ENCODE measurements around the gene NRXN2.

Gene NRXN2

DNA sequence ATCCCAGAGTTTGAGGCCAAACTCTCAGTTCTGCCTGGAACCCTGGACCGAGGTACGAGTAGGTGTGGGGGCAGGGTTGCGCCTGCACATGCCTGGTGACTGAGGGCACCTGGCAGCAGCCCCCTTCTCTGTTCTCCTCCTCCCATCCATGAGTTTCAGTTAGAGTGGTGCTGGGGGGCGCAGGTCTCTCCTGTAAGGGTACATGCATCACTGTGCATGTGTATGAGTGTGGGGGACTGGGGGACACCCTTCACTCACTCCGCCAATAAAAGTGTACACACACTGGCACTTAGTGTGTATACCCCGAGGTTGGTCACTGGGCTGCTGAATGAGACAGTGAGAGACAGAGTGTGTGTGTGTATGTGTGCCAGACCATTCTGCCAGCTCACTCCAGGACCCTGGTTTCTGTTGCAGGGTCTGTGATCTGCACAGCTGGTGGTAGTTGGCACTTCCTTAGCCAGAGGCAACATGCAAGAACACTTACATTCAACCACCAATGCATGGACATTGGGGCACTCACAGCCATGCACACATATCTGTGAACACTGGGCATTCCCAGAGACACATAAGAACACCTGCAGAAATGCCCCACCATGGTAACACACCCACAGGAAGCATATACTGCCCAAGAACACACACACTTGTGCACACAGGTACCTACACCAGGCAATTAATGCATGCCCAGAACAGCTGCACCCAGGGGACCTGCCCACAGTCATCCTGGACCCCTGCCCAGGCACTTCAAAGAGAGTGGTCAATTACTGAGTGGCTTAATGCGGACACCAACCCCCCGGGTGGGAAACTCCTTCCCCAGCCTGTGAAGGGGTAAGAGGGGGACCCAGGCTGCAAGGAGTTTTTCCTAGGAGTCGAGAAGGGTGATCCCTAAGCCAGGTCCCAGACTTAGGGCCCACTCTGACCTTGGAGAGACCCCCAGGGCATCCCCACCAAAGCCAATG, 1.2 kb upstream of the NRXN2 start (continued):
- TF ChIP-seq, protein P1, sequence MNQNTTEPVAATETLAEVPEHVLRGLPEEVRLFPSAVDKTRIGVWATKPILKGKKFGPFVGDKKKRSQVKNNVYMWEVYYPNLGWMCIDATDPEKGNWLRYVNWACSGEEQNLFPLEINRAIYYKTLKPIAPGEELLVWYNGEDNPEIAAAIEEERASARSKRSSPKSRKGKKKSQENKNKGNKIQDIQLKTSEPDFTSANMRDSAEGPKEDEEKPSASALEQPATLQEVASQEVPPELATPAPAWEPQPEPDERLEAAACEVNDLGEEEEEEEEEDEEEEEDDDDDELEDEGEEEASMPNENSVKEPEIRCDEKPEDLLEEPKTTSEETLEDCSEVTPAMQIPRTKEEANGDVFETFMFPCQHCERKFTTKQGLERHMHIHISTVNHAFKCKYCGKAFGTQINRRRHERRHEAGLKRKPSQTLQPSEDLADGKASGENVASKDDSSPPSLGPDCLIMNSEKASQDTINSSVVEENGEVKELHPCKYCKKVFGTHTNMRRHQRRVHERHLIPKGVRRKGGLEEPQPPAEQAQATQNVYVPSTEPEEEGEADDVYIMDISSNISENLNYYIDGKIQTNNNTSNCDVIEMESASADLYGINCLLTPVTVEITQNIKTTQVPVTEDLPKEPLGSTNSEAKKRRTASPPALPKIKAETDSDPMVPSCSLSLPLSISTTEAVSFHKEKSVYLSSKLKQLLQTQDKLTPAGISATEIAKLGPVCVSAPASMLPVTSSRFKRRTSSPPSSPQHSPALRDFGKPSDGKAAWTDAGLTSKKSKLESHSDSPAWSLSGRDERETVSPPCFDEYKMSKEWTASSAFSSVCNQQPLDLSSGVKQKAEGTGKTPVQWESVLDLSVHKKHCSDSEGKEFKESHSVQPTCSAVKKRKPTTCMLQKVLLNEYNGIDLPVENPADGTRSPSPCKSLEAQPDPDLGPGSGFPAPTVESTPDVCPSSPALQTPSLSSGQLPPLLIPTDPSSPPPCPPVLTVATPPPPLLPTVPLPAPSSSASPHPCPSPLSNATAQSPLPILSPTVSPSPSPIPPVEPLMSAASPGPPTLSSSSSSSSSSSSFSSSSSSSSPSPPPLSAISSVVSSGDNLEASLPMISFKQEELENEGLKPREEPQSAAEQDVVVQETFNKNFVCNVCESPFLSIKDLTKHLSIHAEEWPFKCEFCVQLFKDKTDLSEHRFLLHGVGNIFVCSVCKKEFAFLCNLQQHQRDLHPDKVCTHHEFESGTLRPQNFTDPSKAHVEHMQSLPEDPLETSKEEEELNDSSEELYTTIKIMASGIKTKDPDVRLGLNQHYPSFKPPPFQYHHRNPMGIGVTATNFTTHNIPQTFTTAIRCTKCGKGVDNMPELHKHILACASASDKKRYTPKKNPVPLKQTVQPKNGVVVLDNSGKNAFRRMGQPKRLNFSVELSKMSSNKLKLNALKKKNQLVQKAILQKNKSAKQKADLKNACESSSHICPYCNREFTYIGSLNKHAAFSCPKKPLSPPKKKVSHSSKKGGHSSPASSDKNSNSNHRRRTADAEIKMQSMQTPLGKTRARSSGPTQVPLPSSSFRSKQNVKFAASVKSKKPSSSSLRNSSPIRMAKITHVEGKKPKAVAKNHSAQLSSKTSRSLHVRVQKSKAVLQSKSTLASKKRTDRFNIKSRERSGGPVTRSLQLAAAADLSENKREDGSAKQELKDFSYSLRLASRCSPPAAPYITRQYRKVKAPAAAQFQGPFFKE (tag by site-specific recombination; IDR thresholded peaks at IDR 0.05; ENCODE audit: borderline replicate concordance), result no peak
- TF ChIP-seq ZEB2 (tag by site-specific recombination; IDR thresholded peaks at IDR 0.05) (no peak), GLIS1 (tag by site-specific recombination; IDR thresholded peaks at IDR 0.05) (no peak)
- TF ChIP-seq, protein P2, sequence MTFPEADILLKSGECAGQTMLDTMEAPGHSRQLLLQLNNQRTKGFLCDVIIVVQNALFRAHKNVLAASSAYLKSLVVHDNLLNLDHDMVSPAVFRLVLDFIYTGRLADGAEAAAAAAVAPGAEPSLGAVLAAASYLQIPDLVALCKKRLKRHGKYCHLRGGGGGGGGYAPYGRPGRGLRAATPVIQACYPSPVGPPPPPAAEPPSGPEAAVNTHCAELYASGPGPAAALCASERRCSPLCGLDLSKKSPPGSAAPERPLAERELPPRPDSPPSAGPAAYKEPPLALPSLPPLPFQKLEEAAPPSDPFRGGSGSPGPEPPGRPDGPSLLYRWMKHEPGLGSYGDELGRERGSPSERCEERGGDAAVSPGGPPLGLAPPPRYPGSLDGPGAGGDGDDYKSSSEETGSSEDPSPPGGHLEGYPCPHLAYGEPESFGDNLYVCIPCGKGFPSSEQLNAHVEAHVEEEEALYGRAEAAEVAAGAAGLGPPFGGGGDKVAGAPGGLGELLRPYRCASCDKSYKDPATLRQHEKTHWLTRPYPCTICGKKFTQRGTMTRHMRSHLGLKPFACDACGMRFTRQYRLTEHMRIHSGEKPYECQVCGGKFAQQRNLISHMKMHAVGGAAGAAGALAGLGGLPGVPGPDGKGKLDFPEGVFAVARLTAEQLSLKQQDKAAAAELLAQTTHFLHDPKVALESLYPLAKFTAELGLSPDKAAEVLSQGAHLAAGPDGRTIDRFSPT (tag by site-specific recombination; IDR thresholded peaks at IDR 0.05), result no peak
- TF ChIP-seq, protein P3, sequence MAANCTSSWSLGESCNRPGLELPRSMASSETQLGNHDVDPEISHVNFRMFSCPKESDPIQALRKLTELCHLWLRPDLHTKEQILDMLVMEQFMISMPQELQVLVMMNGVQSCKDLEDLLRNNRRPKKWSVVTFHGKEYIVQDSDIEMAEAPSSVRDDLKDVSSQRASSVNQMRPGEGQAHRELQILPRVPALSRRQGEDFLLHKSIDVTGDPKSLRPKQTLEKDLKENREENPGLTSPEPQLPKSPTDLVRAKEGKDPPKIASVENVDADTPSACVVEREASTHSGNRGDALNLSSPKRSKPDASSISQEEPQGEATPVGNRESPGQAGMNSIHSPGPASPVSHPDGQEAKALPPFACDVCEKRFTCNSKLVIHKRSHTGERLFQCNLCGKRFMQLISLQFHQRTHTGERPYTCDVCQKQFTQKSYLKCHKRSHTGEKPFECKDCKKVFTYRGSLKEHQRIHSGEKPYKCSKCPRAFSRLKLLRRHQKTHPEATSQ (tag by site-specific recombination; IDR thresholded peaks at IDR 0.05), result no peak

DNA sequence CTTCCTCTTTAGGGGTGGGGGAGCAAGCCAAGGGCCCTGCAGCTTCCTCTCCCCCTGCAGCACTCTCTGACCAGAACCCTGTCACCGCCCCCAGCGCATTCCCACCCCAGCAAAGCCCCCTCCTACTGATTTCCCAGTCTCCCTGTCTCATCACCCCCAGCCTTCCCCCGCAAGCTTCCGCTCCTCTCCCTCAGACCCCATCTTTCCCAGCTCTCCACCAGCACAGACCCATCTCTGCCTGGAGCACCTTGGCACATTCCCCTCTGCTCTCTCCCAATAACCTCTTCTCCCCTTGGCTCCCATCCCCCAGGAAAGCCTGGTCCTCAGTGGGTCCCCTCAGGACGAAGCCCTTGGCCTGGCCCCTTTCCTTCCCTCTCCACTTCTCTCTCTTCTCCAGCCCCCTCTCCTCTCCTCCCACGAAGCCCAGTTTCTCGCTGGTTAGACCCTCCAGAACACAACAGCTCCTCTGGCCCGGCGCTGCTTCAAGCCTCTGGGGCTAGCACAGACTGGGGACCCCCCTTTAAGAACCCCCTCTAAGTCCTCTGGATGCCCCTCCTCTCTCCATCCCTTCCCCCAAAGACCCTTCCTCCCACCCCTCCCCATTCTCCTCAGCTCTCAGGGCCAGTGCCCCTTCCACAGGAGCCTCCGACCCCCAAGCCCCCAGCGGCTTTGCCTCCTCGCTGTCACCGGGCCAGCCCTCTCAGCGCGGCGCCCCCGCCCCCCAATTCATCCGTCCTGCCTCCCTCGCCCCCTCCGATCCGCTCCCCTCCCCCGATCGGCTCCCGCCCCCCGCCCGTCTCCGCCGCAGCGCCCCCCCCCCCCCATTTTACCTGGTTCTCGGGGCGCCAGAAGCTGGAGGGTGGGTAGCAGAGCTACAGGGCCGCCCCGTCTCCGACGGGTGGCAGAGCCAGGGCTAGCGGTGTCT, 594 bp downstream of the NRXN2 start:
- Histone ChIP-seq H3K9me3 (ENCODE audit: control insufficient read depth, insufficient read depth, low read depth, low read length) (no peaks in the 10 kb centered on the region), H3K27ac (ENCODE audit: extremely low read depth, low read depth, low read length) (no peak overlapping the region), H3K36me3 (ENCODE audit: control insufficient read depth in 2 of 2, insufficient read depth in 1 of 2, low read length in 2 of 2) (no peaks in the 10 kb centered on the region), H3K4me1 (ENCODE audit: control insufficient read depth, insufficient read depth, low read length) (no peaks in the 10 kb centered on the region), H3K4me3 (ENCODE audit: low read depth, low read length) (no peak overlapping the region)
- TF ChIP-seq, protein P4, sequence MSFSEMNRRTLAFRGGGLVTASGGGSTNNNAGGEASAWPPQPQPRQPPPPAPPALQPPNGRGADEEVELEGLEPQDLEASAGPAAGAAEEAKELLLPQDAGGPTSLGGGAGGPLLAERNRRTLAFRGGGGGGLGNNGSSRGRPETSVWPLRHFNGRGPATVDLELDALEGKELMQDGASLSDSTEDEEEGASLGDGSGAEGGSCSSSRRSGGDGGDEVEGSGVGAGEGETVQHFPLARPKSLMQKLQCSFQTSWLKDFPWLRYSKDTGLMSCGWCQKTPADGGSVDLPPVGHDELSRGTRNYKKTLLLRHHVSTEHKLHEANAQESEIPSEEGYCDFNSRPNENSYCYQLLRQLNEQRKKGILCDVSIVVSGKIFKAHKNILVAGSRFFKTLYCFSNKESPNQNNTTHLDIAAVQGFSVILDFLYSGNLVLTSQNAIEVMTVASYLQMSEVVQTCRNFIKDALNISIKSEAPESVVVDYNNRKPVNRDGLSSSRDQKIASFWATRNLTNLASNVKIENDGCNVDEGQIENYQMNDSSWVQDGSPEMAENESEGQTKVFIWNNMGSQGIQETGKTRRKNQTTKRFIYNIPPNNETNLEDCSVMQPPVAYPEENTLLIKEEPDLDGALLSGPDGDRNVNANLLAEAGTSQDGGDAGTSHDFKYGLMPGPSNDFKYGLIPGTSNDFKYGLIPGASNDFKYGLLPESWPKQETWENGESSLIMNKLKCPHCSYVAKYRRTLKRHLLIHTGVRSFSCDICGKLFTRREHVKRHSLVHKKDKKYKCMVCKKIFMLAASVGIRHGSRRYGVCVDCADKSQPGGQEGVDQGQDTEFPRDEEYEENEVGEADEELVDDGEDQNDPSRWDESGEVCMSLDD (tag by site-specific recombination; IDR thresholded peaks at IDR 0.05), result 0 out of 2 replicates have a peak, but pooled peaks have one; percentile 12
- TF ChIP-seq ZNF623 (tag by site-specific recombination; IDR thresholded peaks at IDR 0.05) (no peak), ZNF19 (tag by site-specific recombination; IDR thresholded peaks at IDR 0.05; ENCODE audit: low read depth) (no peak), ZNF248 (tag by site-specific recombination; IDR thresholded peaks at IDR 0.05) (no peak)
- TF ChIP-seq, protein P5, sequence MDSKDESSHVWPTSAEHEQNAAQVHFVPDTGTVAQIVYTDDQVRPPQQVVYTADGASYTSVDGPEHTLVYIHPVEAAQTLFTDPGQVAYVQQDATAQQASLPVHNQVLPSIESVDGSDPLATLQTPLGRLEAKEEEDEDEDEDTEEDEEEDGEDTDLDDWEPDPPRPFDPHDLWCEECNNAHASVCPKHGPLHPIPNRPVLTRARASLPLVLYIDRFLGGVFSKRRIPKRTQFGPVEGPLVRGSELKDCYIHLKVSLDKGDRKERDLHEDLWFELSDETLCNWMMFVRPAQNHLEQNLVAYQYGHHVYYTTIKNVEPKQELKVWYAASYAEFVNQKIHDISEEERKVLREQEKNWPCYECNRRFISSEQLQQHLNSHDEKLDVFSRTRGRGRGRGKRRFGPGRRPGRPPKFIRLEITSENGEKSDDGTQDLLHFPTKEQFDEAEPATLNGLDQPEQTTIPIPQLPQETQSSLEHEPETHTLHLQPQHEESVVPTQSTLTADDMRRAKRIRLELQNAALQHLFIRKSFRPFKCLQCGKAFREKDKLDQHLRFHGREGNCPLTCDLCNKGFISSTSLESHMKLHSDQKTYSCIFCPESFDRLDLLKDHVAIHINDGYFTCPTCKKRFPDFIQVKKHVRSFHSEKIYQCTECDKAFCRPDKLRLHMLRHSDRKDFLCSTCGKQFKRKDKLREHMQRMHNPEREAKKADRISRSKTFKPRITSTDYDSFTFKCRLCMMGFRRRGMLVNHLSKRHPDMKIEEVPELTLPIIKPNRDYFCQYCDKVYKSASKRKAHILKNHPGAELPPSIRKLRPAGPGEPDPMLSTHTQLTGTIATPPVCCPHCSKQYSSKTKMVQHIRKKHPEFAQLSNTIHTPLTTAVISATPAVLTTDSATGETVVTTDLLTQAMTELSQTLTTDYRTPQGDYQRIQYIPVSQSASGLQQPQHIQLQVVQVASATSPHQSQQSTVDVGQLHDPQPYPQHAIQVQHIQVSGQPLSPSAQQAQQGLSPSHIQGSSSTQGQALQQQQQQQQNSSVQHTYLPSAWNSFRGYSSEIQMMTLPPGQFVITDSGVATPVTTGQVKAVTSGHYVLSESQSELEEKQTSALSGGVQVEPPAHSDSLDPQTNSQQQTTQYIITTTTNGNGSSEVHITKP (tag by site-specific recombination; IDR thresholded peaks at IDR 0.05), result peak; percentile 88
- ChIA-PET POLR2A (interaction anchor here (0.6 kb wide), 3 partner anchors 14 to 56 kb away, joined by 3 to 7 read pairs (median 4); no protein-coding TSS in a partner anchor), CTCF (interaction anchor here (0.7 to 2.3 kb wide), 2 partner anchors 34 to 48 kb away, joined by 4 to 16 read pairs; no protein-coding TSS in a partner anchor)
